GM12865 (cell line): ENCODE results near the gene TAS2R38.

ENCODE experiments used
- DNase-seq: peaks from one replicate; pipeline ENCODE4 v3.0.0; 2010; ENCODE audit warnings: low read depth
- H3K4me3 ChIP-seq: 2 replicates; pipeline ENCODE4 v1.5.1; 2011; ENCODE audit warnings: mild to moderate bottlenecking, low read depth, low read length, control low read depth
- CTCF ChIP-seq: IDR thresholded peaks from 2 replicates; pipeline ENCODE4 v1.5.1; 2011; ENCODE audit warnings: low read length, control low read depth, low read depth, inconsistent platforms; ENCODE audit not compliant: insufficient read depth; ENCODE audit errors: missing control alignments

The TAS2R38 gene

GRCh38 chr7:141973673-141974072 is at the start of gene TAS2R38:
Gene TAS2R38, minus strand, starts transcription at chr7:141973773. Its CDS starts 84 bp downstream, at chr7:141973689.
- no peak for TF ChIP-seq CTCF
- H3K4me3 ChIP-seq, result no peak within 1 kb of the TSS

GRCh38 chr7:142018154-142018553 is 44.6 kb upstream of the TAS2R38 start:
- DNase-seq, result no peak
- no peak for TF ChIP-seq CTCF
- no peak overlapping the region for H3K4me3 ChIP-seq

More at GRCh38 chr7:141973673-141974072, at the start of gene TAS2R38:
- no peak for DNase-seq

GRCh38 chr7:142017451-142017850 is 43.9 kb upstream of the TAS2R38 start:
- no peak for TF ChIP-seq CTCF
- H3K4me3 ChIP-seq, result no peak overlapping the region
- DNase-seq, result no peak

GRCh38 chr7:142012825-142013511 is 39.4 kb upstream of the TAS2R38 start:
- no peak for DNase-seq
- H3K4me3 ChIP-seq, result no peak overlapping the region
- TF ChIP-seq CTCF, result no peak

GRCh38 chr7:142010952-142011548 is 37.5 kb upstream of the TAS2R38 start:
- TF ChIP-seq CTCF, result no peak
- no peak for DNase-seq
- H3K4me3 ChIP-seq, result no peak overlapping the region

GRCh38 chr7:142009187-142009586 is 35.6 kb upstream of the TAS2R38 start:
- DNase-seq, result no peak
- no peak overlapping the region for H3K4me3 ChIP-seq
- no peak for TF ChIP-seq CTCF

GRCh38 chr7:142006577-142006976 is 33.0 kb upstream of the TAS2R38 start:
- DNase-seq, result no peak
- TF ChIP-seq CTCF, result no peak
- H3K4me3 ChIP-seq, result no peak overlapping the region
